Measurements from ENCODE around the gene C2.

DNA sequence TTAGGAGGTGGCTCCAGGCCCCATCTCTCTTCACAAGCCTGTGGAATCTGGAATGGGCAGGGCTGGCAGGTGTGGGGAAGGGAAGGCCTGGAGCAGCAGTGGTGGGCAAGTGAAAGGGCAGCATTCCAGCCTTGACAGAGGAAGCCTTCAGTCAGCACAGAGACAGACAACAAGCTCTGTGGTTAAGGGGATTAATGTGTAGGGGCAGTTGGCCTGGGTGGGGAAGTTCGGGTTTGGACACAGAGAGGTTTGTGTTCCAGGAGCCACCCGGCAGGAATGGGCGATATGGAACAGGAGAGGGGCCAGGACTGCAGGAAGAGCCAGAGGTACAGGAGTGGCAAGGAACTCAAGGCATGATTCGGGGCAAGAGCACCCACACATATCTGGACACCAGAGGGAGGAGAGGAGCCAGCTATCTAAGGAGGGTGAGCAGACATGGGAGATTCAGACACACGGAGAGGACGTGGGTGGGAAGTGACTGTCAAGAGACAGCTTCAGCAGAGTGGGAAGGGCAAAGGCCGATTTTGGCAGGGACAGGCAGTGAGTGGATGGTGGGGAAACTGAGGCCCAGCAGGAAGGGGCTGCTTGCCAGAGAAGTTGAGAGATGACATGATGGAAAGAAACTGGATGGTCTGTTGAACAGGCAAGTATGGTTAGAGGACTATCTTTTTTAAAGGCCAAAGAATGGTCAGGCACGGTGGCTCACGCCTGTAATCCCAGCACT lies 46.2 kb upstream of the C2 start:
- TF ChIP-seq, protein P1, sequence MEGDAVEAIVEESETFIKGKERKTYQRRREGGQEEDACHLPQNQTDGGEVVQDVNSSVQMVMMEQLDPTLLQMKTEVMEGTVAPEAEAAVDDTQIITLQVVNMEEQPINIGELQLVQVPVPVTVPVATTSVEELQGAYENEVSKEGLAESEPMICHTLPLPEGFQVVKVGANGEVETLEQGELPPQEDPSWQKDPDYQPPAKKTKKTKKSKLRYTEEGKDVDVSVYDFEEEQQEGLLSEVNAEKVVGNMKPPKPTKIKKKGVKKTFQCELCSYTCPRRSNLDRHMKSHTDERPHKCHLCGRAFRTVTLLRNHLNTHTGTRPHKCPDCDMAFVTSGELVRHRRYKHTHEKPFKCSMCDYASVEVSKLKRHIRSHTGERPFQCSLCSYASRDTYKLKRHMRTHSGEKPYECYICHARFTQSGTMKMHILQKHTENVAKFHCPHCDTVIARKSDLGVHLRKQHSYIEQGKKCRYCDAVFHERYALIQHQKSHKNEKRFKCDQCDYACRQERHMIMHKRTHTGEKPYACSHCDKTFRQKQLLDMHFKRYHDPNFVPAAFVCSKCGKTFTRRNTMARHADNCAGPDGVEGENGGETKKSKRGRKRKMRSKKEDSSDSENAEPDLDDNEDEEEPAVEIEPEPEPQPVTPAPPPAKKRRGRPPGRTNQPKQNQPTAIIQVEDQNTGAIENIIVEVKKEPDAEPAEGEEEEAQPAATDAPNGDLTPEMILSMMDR (IDR thresholded peaks at IDR 0.05) = no peak
- no peak for TF ChIP-seq POLR2AphosphoS5 (IDR thresholded peaks at IDR 0.05)
- no peak for TF ChIP-seq POLR2A (IDR thresholded peaks at IDR 0.05)
